ENCODE results near the gene ZNF516.

GRCh38 chr18:76396792-76397191 is 98.2 kb downstream of the ZNF516 start:
- TF ChIP-seq YY1 (IDR thresholded peaks at IDR 0.05; ENCODE audit: low read depth) (no peak), REST (IDR thresholded peaks at IDR 0.05; ENCODE audit: low read depth) (no peak), RAD21 (IDR thresholded peaks at IDR 0.05; ENCODE audit: low read depth) (no peak), NFIC (IDR thresholded peaks at IDR 0.05) (no peak), ZBTB7A (IDR thresholded peaks at IDR 0.05; ENCODE audit: low read depth) (no peak), TAF1 (IDR thresholded peaks at IDR 0.05; ENCODE audit: low read depth) (no peak), CREB1 (IDR thresholded peaks at IDR 0.05; ENCODE audit: low read depth) (no peak), FOXM1 (IDR thresholded peaks at IDR 0.05; ENCODE audit: borderline replicate concordance, low read depth) (no peak), TCF12 (IDR thresholded peaks at IDR 0.05; ENCODE audit: low read depth) (no peak), EP300 (IDR thresholded peaks at IDR 0.05; ENCODE audit: borderline replicate concordance) (no peak), TEAD4 (IDR thresholded peaks at IDR 0.05) (no peak)
